Right renal pelvis (tissue), 4 donors: Measurements from ENCODE around the gene C2orf81. TPM values are rescaled to one million over a fixed set of nuclear protein-coding genes. Genes with fewer than 3 reads are reported as not detected.
"Not testable (repeated sequence)": the region's sequence is repeated elsewhere in the genome, so short reads cannot be mapped to it uniquely, and the experiment has no call there.

Experiments used
- DNase-seq, 4 donors: peaks; one replicate each; pipeline ENCODE4 v3.0.0-alpha.2; 2013; ENCODE audit warnings: low read depth in 4 of 4, low spot score in 3 of 4, missing footprints in 1 of 4
- polyA plus RNA-seq, 4 donors: library from polyadenylated mRNA; unstranded; fragments of 120-200 nt; gene quantifications; one replicate each; pipeline ENCODE4 v1.2.1, GENCODE V29; 2013; ENCODE audit not compliant: insufficient read length in 4 of 4

Gene C2orf81
- polyA plus RNA-seq, 4 donors = 5.0 to 9.5 (median 7.2) TPM

GRCh38 chr2:74444498-74445318 lies 23.3 kb upstream of the C2orf81 start:
- DNase-seq = no peak

- DNase-seq = not testable (repeated sequence)
These were observed 21.3 kb upstream of the C2orf81 start for GRCh38 chr2:74442483-74443297.

DNA sequence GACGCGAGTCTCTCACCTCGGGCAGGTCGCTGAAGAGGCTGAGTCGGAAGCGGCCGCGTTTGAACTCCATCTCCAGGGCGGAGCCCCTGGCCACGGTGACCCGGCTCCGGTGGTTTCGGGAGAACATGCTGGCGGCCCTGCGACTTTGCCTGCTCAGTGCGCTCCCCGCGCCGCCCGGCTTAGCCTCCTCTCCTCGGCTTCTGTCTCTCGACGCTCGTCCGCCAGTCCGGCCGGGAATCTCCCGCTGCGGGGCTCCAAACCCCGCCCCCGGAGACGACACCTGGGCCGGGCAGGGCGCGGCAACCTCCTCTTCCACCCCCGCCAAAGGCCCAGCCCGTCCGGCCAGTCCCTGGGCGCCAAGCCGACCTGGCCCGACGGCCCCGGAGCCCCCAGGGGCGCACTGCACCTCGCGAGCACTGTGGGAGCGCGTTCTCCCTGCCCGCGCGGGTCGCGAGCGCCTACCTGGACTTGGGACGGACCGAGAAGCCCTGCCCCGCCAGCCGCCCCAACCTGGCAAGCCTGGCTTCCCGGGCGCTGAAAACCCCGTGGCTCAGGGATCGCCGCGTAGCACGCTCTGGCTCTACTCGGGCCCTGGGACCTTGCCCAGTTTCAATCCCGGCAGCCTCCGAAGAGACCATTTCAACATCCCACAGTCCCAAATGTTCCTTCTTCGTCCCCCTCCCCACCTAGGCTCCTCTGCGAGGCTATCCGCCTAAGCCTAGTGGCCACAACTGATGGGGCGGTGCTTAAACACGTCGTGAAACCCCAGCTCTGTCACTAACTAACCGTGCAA lies 20.5 kb upstream of the C2orf81 start, which contains the start of gene RTKN:
Gene RTKN (minus strand): TSS at position 248 of the 793 bp plus-strand sequence. CDS start 121 bp downstream, at position 127.
- peak in 1 of 4 donors; percentile 53 for DNase-seq

DNA sequence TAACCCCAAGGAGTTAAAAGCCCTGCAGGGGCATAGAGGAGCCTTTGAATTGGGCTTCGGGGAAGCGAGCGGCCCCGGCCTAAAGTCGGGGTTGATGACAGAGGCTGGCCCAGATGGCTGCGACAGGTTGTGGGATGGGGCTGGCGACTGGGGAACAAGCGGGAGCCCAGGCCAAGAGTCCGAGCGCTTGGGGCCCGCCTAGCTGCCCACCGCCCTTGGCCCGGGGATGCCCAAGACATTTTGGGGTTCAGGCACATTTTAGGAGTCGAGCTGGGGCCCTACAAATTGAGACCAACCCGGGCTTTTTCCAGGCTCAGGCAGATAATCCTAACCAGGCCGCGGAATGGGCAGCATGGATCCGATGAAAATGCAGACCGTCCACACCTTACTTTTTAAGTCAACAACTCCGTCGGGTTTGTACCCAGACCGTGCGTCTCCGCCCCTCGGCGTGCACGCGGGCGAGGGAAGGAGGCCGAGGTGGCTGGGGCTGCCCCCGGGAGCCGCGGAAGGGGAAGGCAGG lies 19.8 kb upstream of the C2orf81 start:
- DNase-seq = no peak

GRCh38 chr2:74440378-74441169 lies 19.2 kb upstream of the C2orf81 start:
- peak; percentile 82 to 88 (median 84) for DNase-seq

DNA sequence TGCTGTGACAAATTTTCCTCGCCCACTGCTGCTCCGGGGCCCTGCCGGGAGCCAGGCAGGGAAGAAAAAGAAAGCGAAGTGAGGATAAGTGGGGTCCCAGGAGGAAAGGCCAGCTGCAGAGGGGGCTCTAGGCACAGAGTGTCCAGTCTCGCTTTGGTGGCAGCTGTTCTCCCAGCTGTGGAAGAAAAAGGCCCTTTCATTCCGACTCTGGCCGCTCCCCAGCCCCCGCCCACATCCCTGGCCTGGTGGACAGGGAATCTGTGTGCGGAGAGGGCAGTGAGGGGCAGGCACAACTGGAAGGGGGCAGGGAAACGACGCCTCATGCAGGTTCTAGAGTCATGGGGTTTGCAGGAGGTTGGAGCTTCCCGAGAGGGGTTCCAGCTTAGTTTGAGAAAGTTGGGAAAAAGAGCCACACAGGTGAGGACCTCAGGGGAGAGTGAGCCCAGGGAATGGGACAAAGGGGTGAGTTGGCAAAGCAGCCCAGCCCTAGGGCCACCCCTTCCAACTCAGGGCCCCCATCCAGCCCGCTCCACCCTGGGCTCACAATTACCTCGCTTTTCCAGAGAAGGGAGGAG lies 18.5 kb upstream of the C2orf81 start:
- DNase-seq = peak in 1 of 4 donors; percentile 38

- DNase-seq = no peak
These were observed 18.0 kb upstream of the C2orf81 start for GRCh38 chr2:74439373-74439772.

DNA sequence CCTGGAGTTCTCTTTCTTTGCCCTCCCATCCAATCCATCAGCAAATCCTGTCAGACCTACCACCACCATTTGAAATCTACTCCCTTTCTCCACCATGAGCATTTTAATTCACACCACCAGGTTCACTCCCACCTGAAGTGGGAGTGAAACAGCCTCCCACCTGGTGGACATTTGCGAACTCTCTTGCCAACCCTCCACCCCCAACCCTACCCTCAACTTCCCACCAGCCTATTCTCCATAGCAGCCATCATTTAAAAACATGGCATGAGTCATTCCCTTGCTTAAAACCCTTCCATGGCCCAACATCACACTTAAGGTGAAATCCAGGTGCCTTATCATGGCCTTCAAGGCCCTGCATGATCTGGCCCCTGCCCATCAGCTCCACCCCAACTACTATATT lies 16.8 kb upstream of the C2orf81 start:
- DNase-seq = no peak

GRCh38 chr2:74436848-74437695 lies 15.7 kb upstream of the C2orf81 start:
- no peak for DNase-seq

- DNase-seq = no peak
These were observed 14.8 kb upstream of the C2orf81 start for GRCh38 chr2:74436111-74436805.

GRCh38 chr2:74430502-74430901 lies 9.1 kb upstream of the C2orf81 start:
- DNase-seq = no peak

GRCh38 chr2:74429487-74430451 lies 8.3 kb upstream of the C2orf81 start:
- DNase-seq = no peak

- no peak for DNase-seq
These were observed 7.3 kb upstream of the C2orf81 start for GRCh38 chr2:74428675-74429074.

GRCh38 chr2:74427551-74427950 lies 6.1 kb upstream of the C2orf81 start:
- DNase-seq = no peak

DNA sequence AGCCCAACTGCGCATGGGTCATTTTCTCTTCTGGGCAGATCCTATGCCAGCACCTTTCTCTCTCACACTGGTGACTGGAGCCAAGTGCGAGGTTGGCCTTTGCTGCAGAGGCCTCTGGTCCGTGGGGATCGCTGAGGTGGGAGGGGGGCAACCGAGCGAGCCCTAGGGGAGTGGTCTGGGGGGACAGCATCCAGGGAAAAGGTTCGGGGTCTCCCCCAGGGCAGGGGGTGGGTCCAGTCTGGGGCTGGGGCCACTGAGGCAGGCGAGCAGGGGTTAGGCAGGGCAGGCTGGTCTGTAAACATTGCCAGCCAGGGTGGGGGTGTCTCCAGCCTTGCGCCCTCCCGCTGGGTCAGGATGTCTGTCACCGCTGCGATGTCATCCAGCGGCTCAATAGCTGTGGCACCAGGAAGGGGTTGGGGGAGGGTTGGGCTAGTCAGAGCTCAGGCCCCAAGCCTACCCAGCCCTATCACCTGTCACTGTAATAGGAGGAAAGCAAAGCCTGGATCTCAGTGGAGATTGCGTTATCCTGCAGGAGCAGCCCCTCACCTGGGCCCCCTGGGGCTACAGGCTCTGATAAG lies 4.9 kb upstream of the C2orf81 start:
- no peak for DNase-seq

DNA sequence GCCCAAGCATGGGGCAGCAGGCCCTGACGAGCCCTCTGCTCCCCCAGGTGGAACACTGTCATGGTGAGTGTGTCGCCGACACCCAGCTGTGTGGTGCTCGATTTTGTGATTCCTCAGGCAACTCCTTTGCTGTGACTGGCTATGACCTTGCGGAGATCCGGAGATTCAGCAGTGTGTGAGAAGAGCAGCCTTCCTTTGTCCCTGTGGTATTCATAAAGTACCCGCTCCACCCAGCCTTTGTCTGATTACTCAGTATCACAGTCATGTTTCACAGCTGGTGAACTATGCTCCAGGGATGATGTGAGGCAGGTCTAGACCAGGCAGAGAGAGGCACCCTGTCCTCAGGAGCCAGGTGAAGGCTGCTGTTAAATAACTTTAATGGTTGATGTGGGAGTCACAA lies 4.1 kb upstream of the C2orf81 start:
- no peak for DNase-seq
